ENCODE data around the gene PALLD.

Gene PALLD

GRCh38 chr4:168815379-168816345, 318.8 kb downstream of the PALLD start:
- H3K4me3 ChIP-seq (ENCODE audit: low read depth, low read length): peak overlapping the region; percentile 37
- TF ChIP-seq CTCF (IDR thresholded peaks at IDR 0.05; ENCODE audit: low read depth, low read length): no peak

GRCh38 chr4:168817370-168817769, 320.5 kb downstream of the PALLD start:
- no peak for TF ChIP-seq CTCF (IDR thresholded peaks at IDR 0.05; ENCODE audit: low read depth, low read length)
- H3K4me3 ChIP-seq (ENCODE audit: low read depth, low read length): peak overlapping the region; percentile 33; the same call in 1 of the 2 replicates

- H3K4me3 ChIP-seq (ENCODE audit: low read depth, low read length): no peak overlapping the region
- no peak for TF ChIP-seq CTCF (IDR thresholded peaks at IDR 0.05; ENCODE audit: low read depth, low read length)
Measured at GRCh38 chr4:168822481-168822880, 325.6 kb downstream of the PALLD start.

GRCh38 chr4:168825975-168826374, 329.1 kb downstream of the PALLD start:
- no peak for TF ChIP-seq CTCF (IDR thresholded peaks at IDR 0.05; ENCODE audit: low read depth, low read length)
- no peak overlapping the region for H3K4me3 ChIP-seq (ENCODE audit: low read depth, low read length)

GRCh38 chr4:168826620-168827019, 329.8 kb downstream of the PALLD start:
- TF ChIP-seq CTCF (IDR thresholded peaks at IDR 0.05; ENCODE audit: low read depth, low read length): no peak
- no peak overlapping the region for H3K4me3 ChIP-seq (ENCODE audit: low read depth, low read length)

GRCh38 chr4:168830777-168831512, 334.1 kb downstream of the PALLD start:
- no peak for TF ChIP-seq CTCF (IDR thresholded peaks at IDR 0.05; ENCODE audit: low read depth, low read length)
- H3K4me3 ChIP-seq (ENCODE audit: low read depth, low read length): peak overlapping the region; percentile 80

- no peak for TF ChIP-seq CTCF (IDR thresholded peaks at IDR 0.05; ENCODE audit: low read depth, low read length)
- peak overlapping the region; percentile 80 for H3K4me3 ChIP-seq (ENCODE audit: low read depth, low read length)
Measured at GRCh38 chr4:168831585-168831918, 334.7 kb downstream of the PALLD start.

Measured in WI38 (cell line).